ENCODE results near the gene CEP250. TPM values are rescaled to one million over a fixed set of nuclear protein-coding genes. Genes with fewer than 3 reads are reported as not detected.
"Not testable (repeated sequence)": the region's sequence is repeated elsewhere in the genome, so short reads cannot be mapped to it uniquely, and the experiment has no call there.

CEP250 gene
- total RNA-seq, 2 experiments from 2014 or later = 72.1 to 74.5 TPM

- Mint-ChIP-seq H3K4me3 (peak overlapping the region; percentile 89), H3K27me3 (ENCODE audit: low read depth) (no peaks in the 10 kb centered on the region), H3K9me3 (ENCODE audit: insufficient read depth) (no peaks in the 10 kb centered on the region), H3K4me1 (ENCODE audit: low read depth) (peaks cover 33% of the 10 kb centered on the region), H3K36me3 (ENCODE audit: low read depth) (peaks cover 3% of the 10 kb centered on the region), H3K27ac (no peak overlapping the region)
- CTCF ChIA-PET = interaction anchor here (0.9 to 5.5 kb wide), 9 partner anchors 9 to 166 kb away, joined by 3 to 49 read pairs (median 5); no protein-coding TSS in a partner anchor
- ATAC-seq (no peak), DNase-seq (no peak)
- POLR2A ChIA-PET = interaction anchor here (0.6 to 4.2 kb wide), 7 partner anchors 9 to 1722 kb away, joined by 3 to 40 read pairs (median 5); partner anchors contain the start of genes NFS1, RBM39, ROMO1 and SCAND1
Measured at GRCh38 chr20:35453647-35454046, 1.8 kb upstream of the CEP250 start.

GRCh38 chr20:35456700-35457099, 1.3 kb downstream of the CEP250 start:
- CTCF ChIA-PET = interaction anchor here (1.0 to 5.5 kb wide), 5 partner anchors 9 to 498 kb away, joined by 3 to 49 read pairs (median 24); partner anchors contain the start of gene SCAND1

GRCh38 chr20:35457539-35457938, 2.1 kb downstream of the CEP250 start:
- not testable (repeated sequence) for H3K9me3 Mint-ChIP-seq (ENCODE audit: insufficient read depth); H3K27ac Mint-ChIP-seq; H3K4me3 Mint-ChIP-seq; H3K27me3 Mint-ChIP-seq (ENCODE audit: low read depth); DNase-seq; H3K36me3 Mint-ChIP-seq (ENCODE audit: low read depth); ATAC-seq
- ChIA-PET POLR2A (interaction anchor here (0.9 to 2.7 kb wide), 5 partner anchors 33 to 497 kb away, joined by 3 to 7 read pairs (median 3); partner anchors contain the start of genes RBM39, SCAND1 and SPAG4), CTCF (interaction anchor here (1.0 to 5.5 kb wide), 4 partner anchors 8 to 497 kb away, joined by 3 to 49 read pairs (median 34); partner anchors contain the start of gene SCAND1)
- peaks cover 33% of the 10 kb centered on the region for H3K4me1 Mint-ChIP-seq (ENCODE audit: low read depth)

More at GRCh38 chr20:35456700-35457099, 1.3 kb downstream of the CEP250 start:
- peak overlapping the region; percentile 3 for H3K4me3 Mint-ChIP-seq
- not testable (repeated sequence) for DNase-seq; H3K27me3 Mint-ChIP-seq (ENCODE audit: low read depth); H3K27ac Mint-ChIP-seq; H3K9me3 Mint-ChIP-seq (ENCODE audit: insufficient read depth); H3K36me3 Mint-ChIP-seq (ENCODE audit: low read depth); ATAC-seq
- POLR2A ChIA-PET = interaction anchor here (0.6 to 2.7 kb wide), 9 partner anchors 7 to 498 kb away, joined by 3 to 15 read pairs (median 3); partner anchors contain the start of genes MMP24OS, SCAND1 and SPAG4
- H3K4me1 Mint-ChIP-seq (ENCODE audit: low read depth) = peaks cover 33% of the 10 kb centered on the region

- no peak for ATAC-seq
- ChIA-PET CTCF (interaction anchor here (0.9 to 4.9 kb wide), 2 partner anchors 11 to 13 kb away, joined by 3 to 24 read pairs; no protein-coding TSS in a partner anchor), POLR2A (interaction anchor here (1.0 to 2.7 kb wide), 2 partner anchors 32 to 284 kb away, joined by 3 to 7 read pairs; partner anchors contain the start of gene RBM39)
- Mint-ChIP-seq H3K4me1 (ENCODE audit: low read depth) (peaks cover 32% of the 10 kb centered on the region), H3K36me3 (ENCODE audit: low read depth) (peaks cover 8% of the 10 kb centered on the region), H3K27ac (no peak overlapping the region), H3K4me3 (no peak overlapping the region), H3K27me3 (ENCODE audit: low read depth) (no peaks in the 10 kb centered on the region), H3K9me3 (ENCODE audit: insufficient read depth) (no peaks in the 10 kb centered on the region)
- DNase-seq = no peak
Measured at GRCh38 chr20:35458388-35458787, 3.0 kb downstream of the CEP250 start.

- no peaks in the 10 kb centered on the region for H3K27me3 Mint-ChIP-seq (ENCODE audit: low read depth)
- no peak for DNase-seq
- peaks cover 13% of the 10 kb centered on the region for H3K36me3 Mint-ChIP-seq (ENCODE audit: low read depth)
- H3K4me3 Mint-ChIP-seq = no peak overlapping the region
- H3K27ac Mint-ChIP-seq = no peak overlapping the region
- ChIA-PET POLR2A (interaction anchor here (1.1 kb wide), 1 partner anchor 281 kb away, joined by 3 read pairs; no protein-coding TSS in a partner anchor), CTCF (interaction anchor here (0.9 to 1.7 kb wide), 3 partner anchors 10 to 139 kb away, joined by 3 to 7 read pairs (median 3); no protein-coding TSS in a partner anchor)
- peaks cover 12% of the 10 kb centered on the region for H3K4me1 Mint-ChIP-seq (ENCODE audit: low read depth)
- no peaks in the 10 kb centered on the region for H3K9me3 Mint-ChIP-seq (ENCODE audit: insufficient read depth)
- ATAC-seq = no peak
Measured at GRCh38 chr20:35461620-35462019, 6.2 kb downstream of the CEP250 start.

GRCh38 chr20:35462351-35462750, 7.0 kb downstream of the CEP250 start:
- DNase-seq = no peak
- no peaks in the 10 kb centered on the region for H3K9me3 Mint-ChIP-seq (ENCODE audit: insufficient read depth)
- ATAC-seq = no peak
- no peaks in the 10 kb centered on the region for H3K27me3 Mint-ChIP-seq (ENCODE audit: low read depth)
- H3K27ac Mint-ChIP-seq = no peak overlapping the region
- H3K36me3 Mint-ChIP-seq (ENCODE audit: low read depth) = peaks cover 18% of the 10 kb centered on the region
- CTCF ChIA-PET = interaction anchor here (0.9 to 2.6 kb wide), 5 partner anchors 9 to 140 kb away, joined by 3 to 8 read pairs (median 3); no protein-coding TSS in a partner anchor
- POLR2A ChIA-PET = interaction anchor here (1.0 to 1.1 kb wide), 2 partner anchors 9 to 280 kb away, joined by 3 read pairs; no protein-coding TSS in a partner anchor
- H3K4me1 Mint-ChIP-seq (ENCODE audit: low read depth) = peaks cover 7% of the 10 kb centered on the region
- no peak overlapping the region for H3K4me3 Mint-ChIP-seq

GRCh38 chr20:35463455-35464300, 8.3 kb downstream of the CEP250 start:
- Mint-ChIP-seq H3K4me3 (no peak overlapping the region), H3K27me3 (ENCODE audit: low read depth) (no peaks in the 10 kb centered on the region), H3K4me1 (ENCODE audit: low read depth) (no peaks in the 10 kb centered on the region), H3K9me3 (ENCODE audit: insufficient read depth) (no peaks in the 10 kb centered on the region), H3K36me3 (ENCODE audit: low read depth) (peaks cover 14% of the 10 kb centered on the region), H3K27ac (no peak overlapping the region)
- ChIA-PET CTCF (interaction anchor here (0.6 to 5.2 kb wide), 32 partner anchors 9 to 429 kb away, joined by 3 to 49 read pairs (median 4); partner anchors contain the start of genes CEP250, GDF5 and SPAG4), POLR2A (interaction anchor here (0.6 to 2.4 kb wide), 4 partner anchors 8 to 72 kb away, joined by 3 to 15 read pairs (median 6); partner anchors contain the start of gene CEP250)
- peak; percentile 89 for ATAC-seq
- peak; percentile 78 for DNase-seq

GRCh38 chr20:35465976-35466375, 10.6 kb downstream of the CEP250 start:
- POLR2A ChIA-PET = interaction anchor here (0.7 to 1.0 kb wide), 2 partner anchors 30 to 276 kb away, joined by 3 read pairs; partner anchors contain the start of gene RBM39
- DNase-seq (no peak), ATAC-seq (no peak)
- Mint-ChIP-seq H3K36me3 (ENCODE audit: low read depth) (peaks cover 23% of the 10 kb centered on the region), H3K27me3 (ENCODE audit: low read depth) (no peaks in the 10 kb centered on the region), H3K27ac (no peak overlapping the region), H3K9me3 (ENCODE audit: insufficient read depth) (no peaks in the 10 kb centered on the region), H3K4me3 (no peak overlapping the region), H3K4me1 (ENCODE audit: low read depth) (peaks cover 2% of the 10 kb centered on the region)
- CTCF ChIA-PET = interaction anchor here (0.9 to 5.2 kb wide), 3 partner anchors 11 to 139 kb away, joined by 4 to 49 read pairs (median 5); partner anchors contain the start of gene CEP250

GRCh38 chr20:35466856-35467255, 11.5 kb downstream of the CEP250 start:
- no peak overlapping the region for H3K4me3 Mint-ChIP-seq
- H3K27ac Mint-ChIP-seq = no peak overlapping the region
- DNase-seq = no peak
- H3K36me3 Mint-ChIP-seq (ENCODE audit: low read depth) = peaks cover 24% of the 10 kb centered on the region
- H3K9me3 Mint-ChIP-seq (ENCODE audit: insufficient read depth) = no peaks in the 10 kb centered on the region
- ChIA-PET CTCF (interaction anchor here (0.9 to 5.2 kb wide), 4 partner anchors 12 to 138 kb away, joined by 4 to 49 read pairs (median 4); partner anchors contain the start of gene CEP250), POLR2A (interaction anchor here (1.4 kb wide), 1 partner anchor 12 kb away, joined by 3 read pairs; the partner anchor contains the start of gene CEP250)
- H3K4me1 Mint-ChIP-seq (ENCODE audit: low read depth) = peaks cover 2% of the 10 kb centered on the region
- no peak for ATAC-seq
- H3K27me3 Mint-ChIP-seq (ENCODE audit: low read depth) = no peaks in the 10 kb centered on the region

- Mint-ChIP-seq H3K27me3 (ENCODE audit: low read depth) (no peaks in the 10 kb centered on the region), H3K9me3 (ENCODE audit: insufficient read depth) (no peaks in the 10 kb centered on the region), H3K27ac (peak overlapping the region; percentile 17), H3K4me3 (no peak overlapping the region), H3K4me1 (ENCODE audit: low read depth) (peaks cover 2% of the 10 kb centered on the region), H3K36me3 (ENCODE audit: low read depth) (peaks cover 24% of the 10 kb centered on the region)
- CTCF ChIA-PET = interaction anchor here (0.9 to 5.2 kb wide), 2 partner anchors 13 to 20 kb away, joined by 4 to 49 read pairs; partner anchors contain the start of gene CEP250
- ATAC-seq = no peak
- no peak for DNase-seq
- POLR2A ChIA-PET = interaction anchor here (0.5 to 1.4 kb wide), 2 partner anchors 12 to 114 kb away, joined by 3 read pairs; partner anchors contain the start of gene CEP250
Measured at GRCh38 chr20:35467339-35468224, 12.2 kb downstream of the CEP250 start.
